WTC11 (cell line): ENCODE results near the gene CAST. TPM values are rescaled to one million over a fixed set of nuclear protein-coding genes. Genes with fewer than 3 reads are reported as not detected.
"Not testable (repeated sequence)": the region's sequence is repeated elsewhere in the genome, so short reads cannot be mapped to it uniquely, and the experiment has no call there.

Source experiments
- ATAC-seq: fragments of 200-7000 bp; cut with Tn5 transposase; 2 replicates; pipeline ENCODE4 v1.10.0; 2021; ENCODE audit warnings: mild to moderate bottlenecking, moderate library complexity
- CTCF ChIA-PET: fragments of 300-600 bp; sonication (Branson Sonifier 250); formaldehyde crosslinking; loops from one replicate; lab custom pipeline; 2021; ENCODE audit warnings: antibody characterized with exemption; lab: Charles Lee
- POLR2A ChIA-PET: fragments of 350-600 bp; sonication (Branson Sonifier 250); formaldehyde crosslinking; loops from one replicate; lab custom pipeline; 2021; ENCODE audit warnings: antibody characterized with exemption; lab: Charles Lee
- DNase-seq: peaks from one replicate; pipeline ENCODE4 v3.0.0; 2021; ENCODE audit warnings: low spot score
- H3K27ac Mint-ChIP-seq: 2 replicates; pipeline ENCODE4 v1.8.0; 2021; ENCODE audit warnings: mixed read lengths
- H3K27me3 Mint-ChIP-seq: 2 replicates; pipeline ENCODE4 v1.8.0; 2021; ENCODE audit warnings: low read depth, mild to moderate bottlenecking, moderate library complexity, mixed read lengths
- H3K36me3 Mint-ChIP-seq: 2 replicates; pipeline ENCODE4 v1.8.0; 2021; ENCODE audit warnings: mixed read lengths
- H3K4me1 Mint-ChIP-seq: 2 replicates; pipeline ENCODE4 v1.8.0; 2022; ENCODE audit warnings: mixed read lengths
- H3K4me3 Mint-ChIP-seq: 2 replicates; pipeline ENCODE4 v1.8.0; 2021; ENCODE audit warnings: mild to moderate bottlenecking, moderate library complexity, mixed read lengths
- H3K9me3 Mint-ChIP-seq: 2 replicates; pipeline ENCODE4 v1.8.0; 2021; ENCODE audit warnings: mixed read lengths
- FOXJ3 ChIP-seq: sonication (generic); formaldehyde crosslinking; IDR thresholded peaks from 2 replicates; pipeline ENCODE4 v1.9.0; 2021; ENCODE audit warnings: missing genetic modification reagents, mild to moderate bottlenecking, borderline replicate concordance
- GABPB1 ChIP-seq: sonication (generic); formaldehyde crosslinking; IDR thresholded peaks from 2 replicates; pipeline ENCODE4 v1.8.1; 2023; ENCODE audit warnings: mild to moderate bottlenecking, missing genetic modification reagents
- IRF2 ChIP-seq: sonication (generic); formaldehyde crosslinking; IDR thresholded peaks from 2 replicates; pipeline ENCODE4 v1.8.0; 2022; ENCODE audit warnings: low read depth, missing genetic modification reagents, borderline replicate concordance
- MYBL2 ChIP-seq: sonication (generic); formaldehyde crosslinking; IDR thresholded peaks from 2 replicates; pipeline ENCODE4 v1.8.1; 2023; ENCODE audit warnings: mild to moderate bottlenecking, moderate library complexity, missing genetic modification reagents
- NFYB ChIP-seq: sonication (generic); formaldehyde crosslinking; conservative IDR thresholded peaks from 2 replicates; pipeline ENCODE4 v1.8.0; 2022; ENCODE audit warnings: low read depth, missing genetic modification reagents
- TEAD4 ChIP-seq: sonication (generic); formaldehyde crosslinking; IDR thresholded peaks from 2 replicates; pipeline ENCODE4 v1.8.0; 2022; ENCODE audit warnings: mild to moderate bottlenecking, missing genetic modification reagents
- TP53 ChIP-seq: sonication (generic); formaldehyde crosslinking; IDR thresholded peaks from 2 replicates; pipeline ENCODE4 v1.8.1; 2023; ENCODE audit warnings: mild to moderate bottlenecking, missing genetic modification reagents
- ZNF416 ChIP-seq: fragments of 250-450 bp; sonication (Bioruptor Pico); IDR thresholded peaks from 2 replicates; pipeline ENCODE4 v1.9.0; 2021; ENCODE audit warnings: mild to moderate bottlenecking, inconsistent platforms
- total RNA-seq: library from RNA; stranded (reverse); gene quantifications from 3 replicates; pipeline ENCODE4 v1.2.3, GENCODE V29; 2021
- TF ChIP-seq, protein P1 (sequence below): sonication (generic); formaldehyde crosslinking; IDR thresholded peaks from 2 replicates; pipeline ENCODE4 v1.8.1; 2022; ENCODE audit warnings: missing genetic modification reagents, borderline replicate concordance
- TF ChIP-seq, protein P2 (sequence below): sonication (generic); formaldehyde crosslinking; IDR thresholded peaks from 2 replicates; pipeline ENCODE4 v1.8.1; 2023; ENCODE audit warnings: mild to moderate bottlenecking, missing genetic modification reagents, moderate library complexity
- TF ChIP-seq, protein P3 (sequence below): sonication (generic); formaldehyde crosslinking; IDR thresholded peaks from 2 replicates; pipeline ENCODE4 v1.8.1; 2022; ENCODE audit warnings: mild to moderate bottlenecking, missing genetic modification reagents, moderate library complexity, borderline replicate concordance
- TF ChIP-seq, protein P4 (sequence below): sonication (generic); formaldehyde crosslinking; IDR thresholded peaks from 2 replicates; pipeline ENCODE4 v1.8.0; 2022; ENCODE audit warnings: missing genetic modification reagents
- TF ChIP-seq, protein P5 (sequence below): fragments of 250-450 bp; sonication (Bioruptor Pico); conservative IDR thresholded peaks from 2 replicates; pipeline ENCODE4 v1.9.0; 2021; ENCODE audit warnings: mild to moderate bottlenecking
- TF ChIP-seq, protein P6 (sequence below): sonication (generic); formaldehyde crosslinking; IDR thresholded peaks from 2 replicates; pipeline ENCODE4 v1.8.0; 2022; ENCODE audit warnings: mild to moderate bottlenecking, missing genetic modification reagents
- TF ChIP-seq, protein P7 (sequence below): sonication (generic); formaldehyde crosslinking; IDR thresholded peaks from 2 replicates; pipeline ENCODE4 v1.8.1; 2023; ENCODE audit warnings: mild to moderate bottlenecking, missing genetic modification reagents

CAST gene
- total RNA-seq, 1 experiment from 2014 or later = 40.0 TPM

DNA sequence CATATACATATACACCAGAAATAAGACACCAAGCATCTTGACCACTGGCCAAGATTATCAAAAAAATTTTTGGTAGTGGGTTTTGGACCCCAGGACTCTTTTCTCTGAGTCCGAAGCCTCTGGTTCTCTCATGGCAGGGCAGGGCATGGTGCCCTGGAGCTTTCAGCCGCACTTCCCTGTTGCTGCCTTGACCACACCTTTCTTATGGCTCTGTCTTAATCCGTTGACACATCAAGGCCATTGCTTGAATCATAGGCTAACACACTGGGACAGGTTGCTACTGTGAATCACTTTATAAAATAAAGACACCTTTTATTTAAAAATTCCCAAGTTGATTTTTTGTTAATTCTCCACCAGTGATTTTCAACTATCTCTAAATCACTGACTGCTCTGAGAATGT, 45.4 kb upstream of the CAST start (continued):
- TF ChIP-seq, protein P1, sequence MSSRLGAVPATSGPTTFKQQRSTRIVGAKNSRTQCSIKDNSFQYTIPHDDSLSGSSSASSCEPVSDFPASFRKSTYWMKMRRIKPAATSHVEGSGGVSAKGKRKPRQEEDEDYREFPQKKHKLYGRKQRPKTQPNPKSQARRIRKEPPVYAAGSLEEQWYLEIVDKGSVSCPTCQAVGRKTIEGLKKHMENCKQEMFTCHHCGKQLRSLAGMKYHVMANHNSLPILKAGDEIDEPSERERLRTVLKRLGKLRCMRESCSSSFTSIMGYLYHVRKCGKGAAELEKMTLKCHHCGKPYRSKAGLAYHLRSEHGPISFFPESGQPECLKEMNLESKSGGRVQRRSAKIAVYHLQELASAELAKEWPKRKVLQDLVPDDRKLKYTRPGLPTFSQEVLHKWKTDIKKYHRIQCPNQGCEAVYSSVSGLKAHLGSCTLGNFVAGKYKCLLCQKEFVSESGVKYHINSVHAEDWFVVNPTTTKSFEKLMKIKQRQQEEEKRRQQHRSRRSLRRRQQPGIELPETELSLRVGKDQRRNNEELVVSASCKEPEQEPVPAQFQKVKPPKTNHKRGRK = no peak

DNA sequence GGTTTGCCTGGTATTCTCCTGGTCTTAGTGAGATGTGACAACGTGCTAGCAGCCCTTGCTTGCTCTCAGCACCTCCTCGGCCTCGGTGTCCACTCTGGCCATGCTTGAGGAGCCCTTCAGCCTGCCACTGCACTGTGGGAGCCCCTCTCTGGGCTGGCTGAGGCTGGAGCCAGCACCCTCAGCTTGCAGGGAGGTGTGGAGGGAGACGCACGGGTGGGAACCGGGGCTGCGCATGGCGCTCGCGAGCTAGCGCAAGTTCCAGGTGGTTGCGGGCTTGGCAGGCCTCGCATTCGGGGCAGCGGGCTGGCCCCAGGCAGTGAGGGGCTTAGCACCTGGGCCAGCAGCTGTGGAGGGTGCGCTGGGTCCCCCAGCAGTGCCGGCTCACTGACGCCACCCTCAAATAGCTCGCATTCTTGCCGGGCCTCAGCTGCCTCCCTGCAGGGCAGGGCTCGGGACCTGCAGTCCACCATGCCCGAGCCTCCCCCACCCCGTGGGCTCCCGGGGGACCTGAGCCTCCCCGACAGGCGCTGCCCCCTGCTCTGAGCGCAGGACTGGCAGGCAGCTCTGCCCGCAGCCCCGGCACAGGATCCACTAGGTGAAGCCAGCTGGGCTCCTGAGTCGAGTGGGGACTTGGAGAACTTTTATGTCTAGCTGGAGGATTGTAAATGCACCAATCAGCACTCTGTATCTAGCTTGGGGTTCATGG, 43.7 kb upstream of the CAST start:
- Mint-ChIP-seq H3K36me3 (peaks cover 20% of the 10 kb centered on the region), H3K4me1 (peaks cover 17% of the 10 kb centered on the region), H3K9me3 (peaks cover 30% of the 10 kb centered on the region)
- ATAC-seq, H3K27me3 Mint-ChIP-seq, H3K27ac Mint-ChIP-seq, DNase-seq, H3K4me3 Mint-ChIP-seq: not testable (repeated sequence)
- ChIA-PET POLR2A (interaction anchor here (0.6 to 0.7 kb wide), 2 partner anchors 37 to 98 kb away, joined by 3 to 5 read pairs; no protein-coding TSS in a partner anchor), CTCF (interaction anchor here (0.6 to 0.7 kb wide), 3 partner anchors 37 to 857 kb away, joined by 3 to 5 read pairs (median 3); no protein-coding TSS in a partner anchor)

DNA sequence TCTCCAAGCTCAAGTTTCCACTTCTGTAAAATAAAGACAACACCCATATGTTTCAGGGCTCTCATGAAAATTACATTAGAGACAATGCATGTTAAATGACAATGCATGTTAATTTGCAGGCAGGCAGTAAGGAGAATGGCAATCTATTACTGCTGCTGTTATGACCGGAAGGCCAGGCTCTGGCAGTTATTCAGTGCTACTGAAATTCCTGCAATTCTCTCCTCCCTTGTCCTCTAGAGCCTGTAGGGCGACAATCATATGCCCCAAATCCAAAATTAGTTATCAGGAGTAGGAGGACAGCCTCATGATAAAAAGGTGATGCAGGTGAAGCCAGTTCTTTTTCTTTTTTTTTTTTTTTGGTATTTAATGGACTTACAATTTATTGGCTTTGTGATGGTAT, 42.2 kb upstream of the CAST start:
- CTCF ChIA-PET = no interaction called here
- TF ChIP-seq, protein P2, sequence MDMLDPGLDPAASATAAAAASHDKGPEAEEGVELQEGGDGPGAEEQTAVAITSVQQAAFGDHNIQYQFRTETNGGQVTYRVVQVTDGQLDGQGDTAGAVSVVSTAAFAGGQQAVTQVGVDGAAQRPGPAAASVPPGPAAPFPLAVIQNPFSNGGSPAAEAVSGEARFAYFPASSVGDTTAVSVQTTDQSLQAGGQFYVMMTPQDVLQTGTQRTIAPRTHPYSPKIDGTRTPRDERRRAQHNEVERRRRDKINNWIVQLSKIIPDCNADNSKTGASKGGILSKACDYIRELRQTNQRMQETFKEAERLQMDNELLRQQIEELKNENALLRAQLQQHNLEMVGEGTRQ (CRISPR knock-in tag) = no peak
- TF ChIP-seq, protein P3, sequence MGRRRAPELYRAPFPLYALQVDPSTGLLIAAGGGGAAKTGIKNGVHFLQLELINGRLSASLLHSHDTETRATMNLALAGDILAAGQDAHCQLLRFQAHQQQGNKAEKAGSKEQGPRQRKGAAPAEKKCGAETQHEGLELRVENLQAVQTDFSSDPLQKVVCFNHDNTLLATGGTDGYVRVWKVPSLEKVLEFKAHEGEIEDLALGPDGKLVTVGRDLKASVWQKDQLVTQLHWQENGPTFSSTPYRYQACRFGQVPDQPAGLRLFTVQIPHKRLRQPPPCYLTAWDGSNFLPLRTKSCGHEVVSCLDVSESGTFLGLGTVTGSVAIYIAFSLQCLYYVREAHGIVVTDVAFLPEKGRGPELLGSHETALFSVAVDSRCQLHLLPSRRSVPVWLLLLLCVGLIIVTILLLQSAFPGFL (CRISPR knock-in tag) = no peak
- no peak for TF ChIP-seq IRF2 (CRISPR knock-in tag)
- no peak for TF ChIP-seq TEAD4
- no peak for TF ChIP-seq ZNF416 (CRISPR knock-in tag)
- TF ChIP-seq, protein P4, sequence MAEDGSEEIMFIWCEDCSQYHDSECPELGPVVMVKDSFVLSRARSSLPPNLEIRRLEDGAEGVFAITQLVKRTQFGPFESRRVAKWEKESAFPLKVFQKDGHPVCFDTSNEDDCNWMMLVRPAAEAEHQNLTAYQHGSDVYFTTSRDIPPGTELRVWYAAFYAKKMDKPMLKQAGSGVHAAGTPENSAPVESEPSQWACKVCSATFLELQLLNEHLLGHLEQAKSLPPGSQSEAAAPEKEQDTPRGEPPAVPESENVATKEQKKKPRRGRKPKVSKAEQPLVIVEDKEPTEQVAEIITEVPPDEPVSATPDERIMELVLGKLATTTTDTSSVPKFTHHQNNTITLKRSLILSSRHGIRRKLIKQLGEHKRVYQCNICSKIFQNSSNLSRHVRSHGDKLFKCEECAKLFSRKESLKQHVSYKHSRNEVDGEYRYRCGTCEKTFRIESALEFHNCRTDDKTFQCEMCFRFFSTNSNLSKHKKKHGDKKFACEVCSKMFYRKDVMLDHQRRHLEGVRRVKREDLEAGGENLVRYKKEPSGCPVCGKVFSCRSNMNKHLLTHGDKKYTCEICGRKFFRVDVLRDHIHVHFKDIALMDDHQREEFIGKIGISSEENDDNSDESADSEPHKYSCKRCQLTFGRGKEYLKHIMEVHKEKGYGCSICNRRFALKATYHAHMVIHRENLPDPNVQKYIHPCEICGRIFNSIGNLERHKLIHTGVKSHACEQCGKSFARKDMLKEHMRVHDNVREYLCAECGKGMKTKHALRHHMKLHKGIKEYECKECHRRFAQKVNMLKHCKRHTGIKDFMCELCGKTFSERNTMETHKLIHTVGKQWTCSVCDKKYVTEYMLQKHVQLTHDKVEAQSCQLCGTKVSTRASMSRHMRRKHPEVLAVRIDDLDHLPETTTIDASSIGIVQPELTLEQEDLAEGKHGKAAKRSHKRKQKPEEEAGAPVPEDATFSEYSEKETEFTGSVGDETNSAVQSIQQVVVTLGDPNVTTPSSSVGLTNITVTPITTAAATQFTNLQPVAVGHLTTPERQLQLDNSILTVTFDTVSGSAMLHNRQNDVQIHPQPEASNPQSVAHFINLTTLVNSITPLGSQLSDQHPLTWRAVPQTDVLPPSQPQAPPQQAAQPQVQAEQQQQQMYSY (CRISPR knock-in tag) = no peak
- no peak for TF ChIP-seq TP53 (CRISPR knock-in tag)
- no peak for TF ChIP-seq GABPB1 (CRISPR knock-in tag)
- TF ChIP-seq, protein P1 = no peak
- TF ChIP-seq, protein P5, sequence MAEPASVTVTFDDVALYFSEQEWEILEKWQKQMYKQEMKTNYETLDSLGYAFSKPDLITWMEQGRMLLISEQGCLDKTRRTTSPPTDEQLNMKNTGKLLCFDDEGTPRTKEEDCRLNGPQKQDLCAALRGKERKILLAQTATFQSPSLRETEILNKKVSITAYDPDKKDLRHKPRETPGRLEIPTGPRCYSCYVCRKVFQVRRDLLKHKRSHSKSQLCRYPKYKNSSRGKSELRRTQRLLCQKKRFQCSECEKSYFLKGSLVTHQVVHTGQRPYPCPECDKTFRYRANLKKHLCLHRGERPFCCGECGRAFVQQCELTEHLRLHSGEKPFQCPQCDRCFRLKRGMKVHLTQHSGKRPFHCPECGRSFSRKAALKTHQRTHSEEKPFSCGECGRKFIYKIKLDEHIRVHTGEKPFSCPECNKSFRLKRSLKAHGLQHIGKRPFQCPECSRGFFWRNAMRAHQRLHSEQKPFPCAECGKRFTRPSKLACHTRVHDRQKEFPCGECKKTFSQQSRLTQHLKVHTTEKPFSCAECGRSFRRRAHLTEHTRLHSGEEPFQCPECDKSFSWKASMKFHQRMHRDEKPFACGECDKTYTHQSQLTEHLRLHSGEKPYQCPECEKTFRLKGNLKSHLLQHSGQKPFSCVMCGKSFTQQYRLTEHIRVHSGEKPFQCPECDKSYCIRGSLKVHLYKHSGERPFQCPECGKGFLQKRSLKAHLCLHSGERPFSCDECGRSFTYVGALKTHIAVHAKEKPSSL (CRISPR knock-in tag) = no peak
- TF ChIP-seq, protein P6, sequence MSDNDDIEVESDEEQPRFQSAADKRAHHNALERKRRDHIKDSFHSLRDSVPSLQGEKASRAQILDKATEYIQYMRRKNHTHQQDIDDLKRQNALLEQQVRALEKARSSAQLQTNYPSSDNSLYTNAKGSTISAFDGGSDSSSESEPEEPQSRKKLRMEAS (CRISPR knock-in tag) = no peak
- no peak for TF ChIP-seq FOXJ3
- TF ChIP-seq MYBL2 (CRISPR knock-in tag) = no peak
- TF ChIP-seq, protein P7, sequence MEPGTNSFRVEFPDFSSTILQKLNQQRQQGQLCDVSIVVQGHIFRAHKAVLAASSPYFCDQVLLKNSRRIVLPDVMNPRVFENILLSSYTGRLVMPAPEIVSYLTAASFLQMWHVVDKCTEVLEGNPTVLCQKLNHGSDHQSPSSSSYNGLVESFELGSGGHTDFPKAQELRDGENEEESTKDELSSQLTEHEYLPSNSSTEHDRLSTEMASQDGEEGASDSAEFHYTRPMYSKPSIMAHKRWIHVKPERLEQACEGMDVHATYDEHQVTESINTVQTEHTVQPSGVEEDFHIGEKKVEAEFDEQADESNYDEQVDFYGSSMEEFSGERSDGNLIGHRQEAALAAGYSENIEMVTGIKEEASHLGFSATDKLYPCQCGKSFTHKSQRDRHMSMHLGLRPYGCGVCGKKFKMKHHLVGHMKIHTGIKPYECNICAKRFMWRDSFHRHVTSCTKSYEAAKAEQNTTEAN (CRISPR knock-in tag) = no peak
- TF ChIP-seq NFYB (CRISPR knock-in tag) = no peak
- TF ChIP-seq, all 79 proteins: peak for 0
- H3K27me3 Mint-ChIP-seq = no peaks in the 10 kb centered on the region; the same call in 1 of the 2 replicates
- H3K4me1 Mint-ChIP-seq = peaks cover 14% of the 10 kb centered on the region; the same call in 1 of the 2 replicates
- DNase-seq = no peak
- no peak overlapping the region for H3K4me3 Mint-ChIP-seq
- no peak overlapping the region for H3K27ac Mint-ChIP-seq
- H3K36me3 Mint-ChIP-seq = peaks cover 20% of the 10 kb centered on the region
- ATAC-seq = no peak
- POLR2A ChIA-PET = no interaction called here
- H3K9me3 Mint-ChIP-seq = peaks cover 30% of the 10 kb centered on the region
